Epithelial cell of esophagus (primary cell): ENCODE results near the gene PAQR8.

Source experiments
- DNase-seq: peaks from one replicate; pipeline ENCODE4 v3.0.0; 2010; ENCODE audit warnings: low read depth
- H3K4me3 ChIP-seq: 2 replicates; pipeline ENCODE4 v1.5.1; 2011; ENCODE audit warnings: mild to moderate bottlenecking, low read length, control low read depth
- CTCF ChIP-seq: IDR thresholded peaks from 2 replicates; pipeline ENCODE4 v1.5.1; 2011; ENCODE audit warnings: low read depth, mild to moderate bottlenecking, low read length, control low read depth, inconsistent platforms; ENCODE audit not compliant: insufficient read depth; ENCODE audit errors: missing control alignments

The PAQR8 gene

DNA sequence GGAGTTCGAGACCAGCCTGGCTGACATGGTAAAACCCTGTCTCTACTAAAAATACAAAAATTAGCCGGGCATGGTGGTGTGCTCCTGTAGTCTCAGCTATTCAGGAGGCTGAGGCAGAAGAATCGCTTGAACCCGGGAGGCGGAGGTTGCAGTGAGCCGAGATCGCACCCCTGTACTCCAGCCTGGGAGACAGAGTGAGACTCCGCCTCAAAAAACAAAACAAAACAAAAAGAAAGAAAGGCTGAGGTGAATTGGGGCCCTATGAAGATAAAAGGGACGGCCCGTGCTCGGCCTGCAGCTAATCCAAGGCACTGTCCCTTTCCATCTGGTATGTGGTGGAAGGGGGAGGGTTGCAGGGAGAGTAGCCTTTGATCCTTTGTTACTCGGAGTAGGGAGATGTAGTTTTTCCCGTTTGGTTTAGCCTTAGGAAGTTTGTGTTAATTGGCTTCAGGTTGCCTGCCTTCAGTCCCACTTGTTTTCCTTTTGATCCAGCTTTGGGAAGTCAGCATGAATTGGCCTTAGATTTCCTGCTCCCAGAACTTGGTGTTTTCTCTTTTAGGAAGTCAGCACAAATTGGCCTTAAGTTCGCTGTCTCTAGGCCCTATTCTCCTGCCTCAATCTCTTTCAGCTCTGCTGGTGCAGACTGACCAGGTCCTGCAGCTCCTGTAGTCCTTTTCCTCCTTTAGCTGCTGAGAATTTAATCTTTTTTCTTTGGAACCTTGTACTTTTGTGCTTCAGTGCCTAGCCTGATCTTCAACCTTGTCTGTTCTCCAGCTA, 36.1 kb upstream of the PAQR8 start:
- H3K4me3 ChIP-seq, result no peak overlapping the region
- DNase-seq, result no peak
- TF ChIP-seq CTCF, result no peak

DNA sequence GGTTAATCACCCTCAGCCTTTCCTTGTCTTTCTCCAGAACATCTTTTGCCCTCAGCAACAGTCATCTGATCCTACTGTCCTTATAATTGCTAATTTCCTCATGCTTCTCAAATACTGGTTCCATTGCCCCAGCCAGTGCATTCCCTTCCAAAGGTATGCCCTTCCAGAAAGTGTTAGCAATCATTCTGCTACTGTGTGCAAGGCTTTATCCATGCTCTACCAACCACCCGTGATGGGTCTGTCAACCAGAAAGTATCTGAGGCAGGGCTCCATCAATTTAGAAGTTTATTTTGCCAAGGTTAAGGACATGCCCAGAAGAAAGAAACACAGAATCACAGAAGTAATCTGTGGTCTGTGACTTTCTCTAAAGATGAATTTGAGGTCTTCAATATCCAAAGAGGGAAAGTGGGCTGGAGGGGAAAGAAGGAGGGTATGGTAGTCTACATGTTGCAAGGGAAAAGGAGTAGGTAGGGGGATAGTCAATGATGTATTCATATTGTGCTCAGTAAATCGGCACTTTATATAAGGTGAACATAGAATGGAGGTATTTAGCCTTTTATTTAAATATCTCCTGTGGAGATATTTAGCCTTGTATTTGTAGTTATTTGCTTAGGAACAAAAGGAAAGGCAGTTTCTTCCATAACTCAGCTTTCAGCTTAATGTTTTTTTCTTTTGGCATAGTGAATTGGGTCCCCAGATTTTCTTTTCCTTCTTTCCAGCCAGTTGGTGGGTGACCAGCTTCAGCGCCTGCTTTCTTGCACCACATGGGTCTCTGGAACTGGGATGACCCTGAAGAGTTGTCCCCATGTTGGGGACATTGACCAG, 35.2 kb upstream of the PAQR8 start:
- no peak for DNase-seq
- TF ChIP-seq CTCF, result no peak
- H3K4me3 ChIP-seq, result no peak overlapping the region

- TF ChIP-seq CTCF, result no peak
- no peak for DNase-seq
- H3K4me3 ChIP-seq, result no peak overlapping the region
These were observed 33.7 kb upstream of the PAQR8 start for GRCh38 chr6:52328303-52328662.

GRCh38 chr6:52328729-52329128, 33.2 kb upstream of the PAQR8 start:
- H3K4me3 ChIP-seq, result no peak overlapping the region
- TF ChIP-seq CTCF, result no peak
- no peak for DNase-seq

DNA sequence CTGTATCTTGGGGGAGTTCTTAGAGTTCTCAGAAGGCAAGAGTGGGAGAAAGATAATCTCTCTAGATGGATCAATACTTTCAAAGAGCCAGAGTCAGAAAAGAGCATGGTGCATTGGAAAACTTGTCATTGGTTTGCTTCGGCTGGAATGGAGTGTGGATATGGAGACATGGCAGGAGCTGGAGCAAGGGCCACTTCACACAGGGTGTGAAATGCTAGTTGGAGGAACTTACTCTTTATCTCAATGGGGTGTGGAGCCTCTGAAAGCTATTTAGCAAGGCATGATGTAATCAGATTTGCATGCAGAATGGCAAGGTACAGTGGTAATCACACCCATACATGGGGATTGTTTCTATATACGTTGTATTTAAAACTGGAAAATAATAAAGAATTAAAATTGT, 31.5 kb upstream of the PAQR8 start:
- H3K4me3 ChIP-seq, result no peak overlapping the region
- TF ChIP-seq CTCF, result no peak
- peak; percentile 78 for DNase-seq

DNA sequence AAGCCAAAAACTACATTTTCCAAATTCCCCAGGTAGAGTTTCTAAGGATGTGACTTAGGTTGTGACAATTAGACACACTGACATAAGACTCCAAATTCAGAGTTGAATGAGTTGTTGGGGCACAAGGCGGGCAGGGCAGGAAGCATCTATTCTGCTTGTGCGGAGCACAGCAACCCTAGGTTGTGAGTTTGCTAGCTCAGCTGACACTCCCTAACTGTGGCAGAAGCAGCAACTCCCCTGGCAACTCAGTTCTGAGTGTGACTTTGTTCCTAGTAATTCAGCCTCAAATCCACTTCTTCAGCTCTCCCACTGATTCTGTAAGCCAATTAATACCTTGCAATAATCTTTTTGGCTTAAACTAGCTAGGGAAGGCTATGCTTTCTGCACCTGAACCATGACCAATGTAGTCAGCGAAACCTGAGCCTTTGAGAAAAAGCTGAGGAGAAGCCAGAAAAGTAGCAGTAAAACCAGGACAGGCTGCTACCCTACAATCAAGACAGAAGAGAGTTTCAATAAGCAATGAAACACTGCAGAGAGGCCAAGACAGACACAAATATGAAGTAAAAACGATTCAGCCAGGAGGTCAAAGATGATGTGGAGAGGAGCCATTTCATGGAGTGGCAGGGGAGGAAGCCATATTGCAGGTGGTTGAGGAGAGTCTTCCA, 30.0 kb upstream of the PAQR8 start:
- no peak for DNase-seq
- H3K4me3 ChIP-seq, result no peak overlapping the region
- TF ChIP-seq CTCF, result no peak

DNA sequence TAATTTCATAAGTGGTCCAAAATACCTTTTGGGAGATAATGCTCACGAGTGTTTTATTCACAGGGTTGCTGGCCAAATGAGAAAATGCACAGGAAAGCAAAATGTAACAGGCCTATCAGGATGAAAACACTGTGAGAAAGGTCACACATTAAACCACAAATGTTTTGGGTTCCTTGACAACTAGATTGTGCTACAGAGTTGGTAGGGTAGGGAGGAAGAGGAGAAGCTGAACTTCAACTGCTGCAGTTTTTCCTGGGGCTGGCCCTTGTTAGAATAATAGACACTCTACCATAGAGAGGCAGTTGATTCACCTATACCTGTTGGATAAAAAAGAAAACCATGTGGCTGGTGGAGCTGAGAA, 28.1 kb upstream of the PAQR8 start:
- no peak for TF ChIP-seq CTCF
- H3K4me3 ChIP-seq, result no peak overlapping the region
- DNase-seq, result no peak
